CD14-positive monocyte (primary cell): ENCODE results near the gene TUBGCP3. TPM values are rescaled to one million over a fixed set of nuclear protein-coding genes. Genes with fewer than 3 reads are reported as not detected.

Experiments
- DNase-seq, 3 donors: peaks; one replicate each; pipeline ENCODE4 v3.0.0-alpha.2; 2011 to 2022
- H2AFZ ChIP-seq: 2 replicates; pipeline ENCODE4 v1.6.0; 2012; ENCODE audit warnings: mild to moderate bottlenecking, low read depth, low read length, inconsistent platforms; ENCODE audit not compliant: insufficient read depth, poor library complexity, severe bottlenecking
- H3K27ac ChIP-seq, 2 donors: 1 replicate in 1 of 2; 2 replicates in 1 of 2; pipeline ENCODE4 v1.5.1; 2012 to 2013; ENCODE audit warnings: low read length in 2 of 2, control low read depth in 1 of 2, inconsistent platforms in 1 of 2, low read depth in 1 of 2, mild to moderate bottlenecking in 1 of 2
- H3K27me3 ChIP-seq, 2 donors: one replicate each; pipeline versions ENCODE4 v1.6.0 to v1.6.1; 2011 to 2013; ENCODE audit warnings: low read length in 2 of 2; ENCODE audit not compliant: control insufficient read depth in 2 of 2, insufficient read depth in 2 of 2
- H3K36me3 ChIP-seq, 2 donors: replicated peaks in 1 of 2; 1 replicate in 1 of 2; 2 replicates in 1 of 2; pipeline versions ENCODE4 v1.5.1 to v1.6.1; 2012 to 2013; ENCODE audit warnings: low read length in 2 of 2, control low read depth in 1 of 2, inconsistent platforms in 1 of 2, mild to moderate bottlenecking in 1 of 2; ENCODE audit not compliant: insufficient read depth in 2 of 2, control insufficient read depth in 1 of 2
- H3K4me1 ChIP-seq, 2 donors: 1 replicate in 1 of 2; 2 replicates in 1 of 2; pipeline versions ENCODE4 v1.5.1 to v1.6.1; 2012 to 2013; ENCODE audit warnings: low read length in 2 of 2, control low read depth in 1 of 2, inconsistent platforms in 1 of 2, mild to moderate bottlenecking in 1 of 2, moderate library complexity in 1 of 2; ENCODE audit not compliant: insufficient read depth in 2 of 2, control insufficient read depth in 1 of 2
- H3K4me2 ChIP-seq: replicated peaks from 2 replicates; pipeline ENCODE3; 2012; ENCODE audit warnings: low read length, moderate library complexity, mild to moderate bottlenecking; ENCODE audit not compliant: poor library complexity, severe bottlenecking; ENCODE audit errors: extremely low read depth
- H3K4me3 ChIP-seq, 3 experiments: fragments of 200-600 bp in 1 of 3; sonication (generic) in 1 of 3; replicated peaks in 1 of 3; 1 replicate in 2 of 3; 2 replicates in 1 of 3; pipeline ENCODE4 v1.5.1; 2011 to 2013; ENCODE audit warnings: low read length in 3 of 3, mild to moderate bottlenecking in 3 of 3, control low read depth in 2 of 3, low read depth in 2 of 3, inconsistent platforms in 1 of 3, moderate library complexity in 1 of 3
- H3K79me2 ChIP-seq: 2 replicates; pipeline ENCODE4 v1.6.0; 2012; ENCODE audit warnings: mild to moderate bottlenecking, control low read depth, inconsistent platforms, low read length, moderate library complexity; ENCODE audit not compliant: insufficient read depth
- H3K9ac ChIP-seq: 2 replicates; pipeline ENCODE4 v1.6.0; 2017; ENCODE audit warnings: low read length, mild to moderate bottlenecking; ENCODE audit not compliant: insufficient read depth, poor library complexity, severe bottlenecking
- H3K9me3 ChIP-seq, 2 donors: replicated peaks in 1 of 2; 1 replicate in 1 of 2; 2 replicates in 1 of 2; pipeline versions ENCODE4 v1.5.1 to v1.6.1; 2012 to 2013; ENCODE audit warnings: low read length in 2 of 2, control low read depth in 1 of 2; ENCODE audit not compliant: control insufficient read depth in 1 of 2, insufficient read depth in 1 of 2
- H4K20me1 ChIP-seq: 2 replicates; pipeline ENCODE4 v1.6.0; 2012; ENCODE audit warnings: mild to moderate bottlenecking, low read length, control low read depth, moderate library complexity; ENCODE audit not compliant: insufficient read depth
- H3K27ac Mint-ChIP-seq, 7 donors: one replicate each; pipeline ENCODE4 v1.8.0; 2020; ENCODE audit warnings: mild to moderate bottlenecking in 7 of 7, mixed read lengths in 7 of 7, moderate library complexity in 6 of 7, inconsistent platforms in 2 of 7
- H3K27me3 Mint-ChIP-seq, 3 donors: one replicate each; pipeline ENCODE4 v1.8.0; 2021 to 2022; ENCODE audit warnings: low read depth in 3 of 3, mild to moderate bottlenecking in 3 of 3, mixed read lengths in 3 of 3, moderate library complexity in 3 of 3, inconsistent platforms in 1 of 3
- H3K36me3 Mint-ChIP-seq, 2 donors: one replicate each; pipeline ENCODE4 v1.8.0; 2020; ENCODE audit warnings: mixed read lengths in 2 of 2, inconsistent platforms in 1 of 2, mild to moderate bottlenecking in 1 of 2
- H3K4me1 Mint-ChIP-seq: one replicate; pipeline ENCODE4 v1.8.0; 2020; ENCODE audit warnings: mild to moderate bottlenecking, mixed read lengths
- H3K4me3 Mint-ChIP-seq, 2 donors: one replicate each; pipeline ENCODE4 v1.8.0; 2020; ENCODE audit warnings: mild to moderate bottlenecking in 2 of 2, mixed read lengths in 2 of 2, moderate library complexity in 1 of 2
- H3K9me3 Mint-ChIP-seq, 7 donors: one replicate each; pipeline ENCODE4 v1.8.0; 2020 to 2022; ENCODE audit warnings: mixed read lengths in 7 of 7, mild to moderate bottlenecking in 6 of 7, moderate library complexity in 6 of 7, inconsistent platforms in 2 of 7
- CTCF ChIP-seq: fragments of 200-600 bp; IDR thresholded peaks from one replicate; pipeline ENCODE4 v1.8.0; 2022; ENCODE audit warnings: antibody characterized with exemption, mild to moderate bottlenecking
- WGBS: methylation state at CpG from one replicate; pipeline ENCODE4 v1.1.5; 2013; ENCODE audit warnings: missing lambda C conversion rate; ENCODE audit not compliant: insufficient coverage; 5-methylcytosine and 5-hydroxymethylcytosine counted together
- intact Hi-C, 2 donors: fragments of 100-400 bp; cut with micrococcal nuclease; formaldehyde crosslinking; loops; one replicate each; pipeline versions ENCODE4 v1.15.0 to v1.15.1; 2023
- polyA plus RNA-seq, 3 donors: library from polyadenylated mRNA; depleted of rRNA in 1 of 3; unstranded in 2 of 3; stranded (reverse) in 1 of 3; fragments of 300-500 nt in 2 of 3; fragments of >200 nt in 1 of 3; fragmentation: Illumina TruSeq in 2 of 3; gene quantifications; 1 replicate in 2 of 3; 2 replicates in 1 of 3; pipeline ENCODE4 v1.2.3, GENCODE V29; 2012 to 2021

The TUBGCP3 gene
- polyA plus RNA-seq, 3 donors = 25.4 to 47.1 (median 34.1) TPM

GRCh38 chr13:112447761-112448603 is 140.0 kb downstream of the TUBGCP3 start:
- Histone ChIP-seq H2AFZ (no peak overlapping the region), H3K27ac (no peak overlapping the region), H3K9me3 (no peaks in the 10 kb centered on the region), H3K9ac (no peak overlapping the region), H4K20me1 (no peaks in the 10 kb centered on the region), H3K4me3 (no peak overlapping the region), H3K36me3 (no peaks in the 10 kb centered on the region), H3K4me1 (no peaks in the 10 kb centered on the region), H3K79me2 (no peaks in the 10 kb centered on the region), H3K4me2 (no peak overlapping the region), H3K27me3 (no peaks in the 10 kb centered on the region)
- 93% methylated on average over 18 of the region's 27 CpGs for WGBS
- Mint-ChIP-seq H3K27me3 (peaks cover 10 to 14% (median 14%) of the 10 kb centered on the region in 3 donors), H3K4me3 (no peak overlapping the region), H3K4me1 (peaks cover 5% of the 10 kb centered on the region), H3K27ac (no peak overlapping the region), H3K9me3 (no peaks in the 10 kb centered on the region), H3K36me3 (no peaks in the 10 kb centered on the region)
- no peak for TF ChIP-seq CTCF
- intact Hi-C loops = no loop called here
- DNase-seq = no peak

GRCh38 chr13:112447306-112447705 is 140.6 kb downstream of the TUBGCP3 start:
- intact Hi-C loops = no loop called here
- no peaks in the 10 kb centered on the region for H3K36me3 ChIP-seq
- 95% methylated on average over 2 of the region's 2 CpGs for WGBS
- no peaks in the 10 kb centered on the region for H3K9me3 Mint-ChIP-seq
- peaks cover 5% of the 10 kb centered on the region for H3K4me1 Mint-ChIP-seq
- H3K27me3 ChIP-seq = no peaks in the 10 kb centered on the region
- H3K4me2 ChIP-seq = no peak overlapping the region
- H3K9ac ChIP-seq = no peak overlapping the region
- no peak overlapping the region for H2AFZ ChIP-seq
- no peaks in the 10 kb centered on the region for H3K79me2 ChIP-seq
- DNase-seq = no peak
- no peaks in the 10 kb centered on the region for H3K9me3 ChIP-seq
- H3K4me1 ChIP-seq = no peaks in the 10 kb centered on the region
- H3K27ac ChIP-seq = no peak overlapping the region
- peaks cover 10 to 20% (median 14%) of the 10 kb centered on the region in 3 donors for H3K27me3 Mint-ChIP-seq
- no peaks in the 10 kb centered on the region for H4K20me1 ChIP-seq
- TF ChIP-seq CTCF = no peak
- no peaks in the 10 kb centered on the region for H3K36me3 Mint-ChIP-seq
- H3K4me3 ChIP-seq = no peak overlapping the region
- H3K27ac Mint-ChIP-seq = peak overlapping the region in 1 of 7 donors; percentile 55
- no peak overlapping the region for H3K4me3 Mint-ChIP-seq
